K562 (cell line): ENCODE data around the gene NPY4R.
"Not testable (repeated sequence)": the region's sequence is repeated elsewhere in the genome, so short reads cannot be mapped to it uniquely, and the experiment has no call there.

ENCODE experiments used
- TAF1 ChIP-seq: IDR thresholded peaks from 2 replicates; pipeline ENCODE4 v1.6.1; 2011; ENCODE audit warnings: mild to moderate bottlenecking, low read length, moderate library complexity; ENCODE audit not compliant: insufficient read depth, control insufficient read depth, severe bottlenecking; ENCODE audit errors: extremely low read depth
- TARDBP ChIP-seq: fragments of 450-650 bp; IDR thresholded peaks from 2 replicates; pipeline ENCODE4 v1.6.1; 2016
- TF ChIP-seq, protein P1 (sequence below), 3 experiments: IDR thresholded peaks in 2 of 3; conservative IDR thresholded peaks in 1 of 3; 2 replicates each; pipeline ENCODE4 v1.5.1; 2011 to 2012; ENCODE audit warnings: low read length in 3 of 3, mild to moderate bottlenecking in 3 of 3, control low read depth in 2 of 3, improper control_type of control experiment in 1 of 3, inconsistent platforms in 1 of 3, low read depth in 1 of 3, mixed read lengths in 1 of 3, moderate library complexity in 1 of 3; ENCODE audit not compliant: insufficient read depth in 2 of 3

DNA sequence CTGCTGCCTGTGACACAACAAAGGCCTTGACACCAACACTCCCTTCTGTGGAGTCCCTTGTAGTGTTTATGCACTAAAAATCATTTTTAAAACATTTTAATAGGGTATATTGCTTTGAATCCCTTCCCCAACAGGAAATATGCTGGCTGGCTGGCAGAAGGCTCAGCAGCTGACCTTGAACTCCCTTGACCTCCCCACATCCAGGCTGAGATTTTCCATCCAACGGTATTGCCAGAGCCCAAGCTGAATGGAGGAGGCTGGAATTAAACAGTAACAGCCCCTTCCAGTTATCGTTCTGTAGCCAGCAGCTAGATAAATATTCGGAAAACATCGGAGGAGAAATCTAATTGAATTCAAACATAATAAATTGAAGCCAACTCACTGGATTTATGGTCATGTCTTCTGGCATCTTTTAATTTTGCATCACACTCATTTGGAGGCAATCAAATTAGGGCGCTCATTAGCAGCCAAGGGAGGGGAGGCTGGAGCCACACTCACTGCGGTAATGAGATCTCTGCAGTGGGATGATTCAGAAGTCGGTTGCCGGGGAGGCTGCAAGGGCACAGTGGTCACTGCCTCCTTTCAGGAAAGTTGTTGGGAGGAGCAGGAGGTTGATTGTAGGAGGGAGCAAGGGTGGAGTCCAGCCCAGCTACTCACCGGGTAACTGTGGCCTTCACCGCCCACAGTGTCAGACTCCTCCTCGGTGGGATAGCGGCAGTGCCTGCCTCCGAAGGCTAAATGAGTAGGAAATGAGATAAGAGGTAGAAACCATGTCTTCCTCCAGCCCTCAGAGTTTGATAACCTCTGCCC is 46.0 kb downstream of the NPY4R start:
- TF ChIP-seq, protein P1, sequence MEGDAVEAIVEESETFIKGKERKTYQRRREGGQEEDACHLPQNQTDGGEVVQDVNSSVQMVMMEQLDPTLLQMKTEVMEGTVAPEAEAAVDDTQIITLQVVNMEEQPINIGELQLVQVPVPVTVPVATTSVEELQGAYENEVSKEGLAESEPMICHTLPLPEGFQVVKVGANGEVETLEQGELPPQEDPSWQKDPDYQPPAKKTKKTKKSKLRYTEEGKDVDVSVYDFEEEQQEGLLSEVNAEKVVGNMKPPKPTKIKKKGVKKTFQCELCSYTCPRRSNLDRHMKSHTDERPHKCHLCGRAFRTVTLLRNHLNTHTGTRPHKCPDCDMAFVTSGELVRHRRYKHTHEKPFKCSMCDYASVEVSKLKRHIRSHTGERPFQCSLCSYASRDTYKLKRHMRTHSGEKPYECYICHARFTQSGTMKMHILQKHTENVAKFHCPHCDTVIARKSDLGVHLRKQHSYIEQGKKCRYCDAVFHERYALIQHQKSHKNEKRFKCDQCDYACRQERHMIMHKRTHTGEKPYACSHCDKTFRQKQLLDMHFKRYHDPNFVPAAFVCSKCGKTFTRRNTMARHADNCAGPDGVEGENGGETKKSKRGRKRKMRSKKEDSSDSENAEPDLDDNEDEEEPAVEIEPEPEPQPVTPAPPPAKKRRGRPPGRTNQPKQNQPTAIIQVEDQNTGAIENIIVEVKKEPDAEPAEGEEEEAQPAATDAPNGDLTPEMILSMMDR (IDR thresholded peaks at IDR 0.05 in 2 of 3, conservative IDR thresholded peaks at IDR 0.05 in 1 of 3; ENCODE audit: insufficient read depth in 2 of 3, low read depth in 1 of 3, low read length in 3 of 3), result not testable (repeated sequence)
- TF ChIP-seq TARDBP, TAF1: not testable (repeated sequence)
